ENCODE results near the gene SULT1C3.

DNA sequence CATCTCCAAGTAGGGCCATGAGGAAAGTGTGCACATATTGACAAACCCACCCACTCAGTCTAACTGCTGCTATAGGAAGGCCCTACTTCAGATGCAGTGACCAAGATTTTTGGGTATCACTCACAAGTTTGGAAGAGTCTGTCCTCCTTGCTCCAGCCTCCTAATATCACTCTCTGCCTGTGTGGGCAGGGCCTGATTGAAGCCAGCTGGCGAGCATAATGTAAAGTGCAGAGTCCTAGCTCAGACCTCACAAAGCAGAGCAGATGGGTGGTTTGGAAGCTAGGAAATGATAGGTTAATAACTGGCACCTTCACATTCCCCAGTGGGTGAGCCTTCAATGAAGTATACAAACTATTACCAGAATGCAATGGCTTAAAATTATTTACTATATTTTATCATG, 11.2 kb upstream of the SULT1C3 start:
- TF ChIP-seq, protein P1, sequence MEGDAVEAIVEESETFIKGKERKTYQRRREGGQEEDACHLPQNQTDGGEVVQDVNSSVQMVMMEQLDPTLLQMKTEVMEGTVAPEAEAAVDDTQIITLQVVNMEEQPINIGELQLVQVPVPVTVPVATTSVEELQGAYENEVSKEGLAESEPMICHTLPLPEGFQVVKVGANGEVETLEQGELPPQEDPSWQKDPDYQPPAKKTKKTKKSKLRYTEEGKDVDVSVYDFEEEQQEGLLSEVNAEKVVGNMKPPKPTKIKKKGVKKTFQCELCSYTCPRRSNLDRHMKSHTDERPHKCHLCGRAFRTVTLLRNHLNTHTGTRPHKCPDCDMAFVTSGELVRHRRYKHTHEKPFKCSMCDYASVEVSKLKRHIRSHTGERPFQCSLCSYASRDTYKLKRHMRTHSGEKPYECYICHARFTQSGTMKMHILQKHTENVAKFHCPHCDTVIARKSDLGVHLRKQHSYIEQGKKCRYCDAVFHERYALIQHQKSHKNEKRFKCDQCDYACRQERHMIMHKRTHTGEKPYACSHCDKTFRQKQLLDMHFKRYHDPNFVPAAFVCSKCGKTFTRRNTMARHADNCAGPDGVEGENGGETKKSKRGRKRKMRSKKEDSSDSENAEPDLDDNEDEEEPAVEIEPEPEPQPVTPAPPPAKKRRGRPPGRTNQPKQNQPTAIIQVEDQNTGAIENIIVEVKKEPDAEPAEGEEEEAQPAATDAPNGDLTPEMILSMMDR (conservative IDR thresholded peaks at IDR 0.05; ENCODE audit: low read depth, low read length), result no peak
- TF ChIP-seq, protein P2, sequence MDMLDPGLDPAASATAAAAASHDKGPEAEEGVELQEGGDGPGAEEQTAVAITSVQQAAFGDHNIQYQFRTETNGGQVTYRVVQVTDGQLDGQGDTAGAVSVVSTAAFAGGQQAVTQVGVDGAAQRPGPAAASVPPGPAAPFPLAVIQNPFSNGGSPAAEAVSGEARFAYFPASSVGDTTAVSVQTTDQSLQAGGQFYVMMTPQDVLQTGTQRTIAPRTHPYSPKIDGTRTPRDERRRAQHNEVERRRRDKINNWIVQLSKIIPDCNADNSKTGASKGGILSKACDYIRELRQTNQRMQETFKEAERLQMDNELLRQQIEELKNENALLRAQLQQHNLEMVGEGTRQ (IDR thresholded peaks at IDR 0.05; ENCODE audit: low read depth, low read length), result no peak
- TF ChIP-seq POLR2A (IDR thresholded peaks at IDR 0.05; ENCODE audit: low read depth, low read length), result no peak
- no peak for TF ChIP-seq CHD1 (IDR thresholded peaks at IDR 0.05; ENCODE audit: low read depth, low read length)
- no peak for TF ChIP-seq RAD21 (IDR thresholded peaks at IDR 0.05; ENCODE audit: low read length)
- TF ChIP-seq MAZ (IDR thresholded peaks at IDR 0.05; ENCODE audit: borderline replicate concordance, low read depth, low read length), result no peak
- TF ChIP-seq FOS (IDR thresholded peaks at IDR 0.05; ENCODE audit: low read depth, low read length), result no peak
- TF ChIP-seq CEBPB (IDR thresholded peaks at IDR 0.05; ENCODE audit: low read depth, low read length), result no peak
- no peak for TF ChIP-seq RCOR1 (IDR thresholded peaks at IDR 0.05; ENCODE audit: insufficient replicate concordance, low read length)
- TF ChIP-seq SMC3 (IDR thresholded peaks at IDR 0.05; ENCODE audit: low read depth, low read length), result no peak
- TF ChIP-seq NFE2L2 (IDR thresholded peaks at IDR 0.05; ENCODE audit: low read depth, low read length), result no peak
- TF ChIP-seq, protein P3, sequence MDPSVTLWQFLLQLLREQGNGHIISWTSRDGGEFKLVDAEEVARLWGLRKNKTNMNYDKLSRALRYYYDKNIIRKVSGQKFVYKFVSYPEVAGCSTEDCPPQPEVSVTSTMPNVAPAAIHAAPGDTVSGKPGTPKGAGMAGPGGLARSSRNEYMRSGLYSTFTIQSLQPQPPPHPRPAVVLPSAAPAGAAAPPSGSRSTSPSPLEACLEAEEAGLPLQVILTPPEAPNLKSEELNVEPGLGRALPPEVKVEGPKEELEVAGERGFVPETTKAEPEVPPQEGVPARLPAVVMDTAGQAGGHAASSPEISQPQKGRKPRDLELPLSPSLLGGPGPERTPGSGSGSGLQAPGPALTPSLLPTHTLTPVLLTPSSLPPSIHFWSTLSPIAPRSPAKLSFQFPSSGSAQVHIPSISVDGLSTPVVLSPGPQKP (IDR thresholded peaks at IDR 0.05; ENCODE audit: borderline replicate concordance, low read depth, low read length), result no peak
- no peak for TF ChIP-seq MXI1 (IDR thresholded peaks at IDR 0.05; ENCODE audit: borderline replicate concordance, low read depth, low read length)

Data from IMR-90 (cell line).